A673 (cell line): ENCODE results near the gene UBFD1. TPM values are rescaled to one million over a fixed set of nuclear protein-coding genes. Genes with fewer than 3 reads are reported as not detected.

ENCODE experiments used
- BruUV-seq: library from RNA; stranded (reverse); fragments of 400-500 nt; replicated peaks from 2 replicates; lab custom pipeline; 2021; lab: Mats Ljungman, UMichigan
- CTCF ChIA-PET: fragments of 300-600 bp; sonication (Branson Sonifier 250); formaldehyde crosslinking; loops from one replicate; lab custom pipeline; 2022; ENCODE audit warnings: antibody characterized with exemption; lab: Charles Lee
- POLR2A ChIA-PET: fragments of 300-600 bp; sonication (Branson Sonifier 250); formaldehyde crosslinking; loops from one replicate; lab custom pipeline; 2022; ENCODE audit warnings: antibody characterized with exemption; ENCODE audit not compliant: low non-redundant PET; lab: Charles Lee
- DNase-seq: peaks from one replicate; pipeline ENCODE4 v3.0.0-alpha.2; 2015; ENCODE audit warnings: low spot score
- H3K27ac ChIP-seq: fragments of 200-600 bp; sonication (generic); 2 replicates; pipeline ENCODE4 v1.5.1; 2016; ENCODE audit warnings: mixed run types, low read depth, mild to moderate bottlenecking, mixed read lengths, antibody characterized with exemption, low read length; ENCODE audit not compliant: poor library complexity, severe bottlenecking
- H3K27me3 ChIP-seq: fragments of 200-600 bp; sonication (generic); replicated peaks from 2 replicates; pipeline ENCODE4 v1.6.1; 2017; ENCODE audit warnings: mixed run types, low read depth, mild to moderate bottlenecking, mixed read lengths, antibody characterized with exemption, low read length; ENCODE audit not compliant: insufficient read depth, poor library complexity
- H3K36me3 ChIP-seq: fragments of 200-600 bp; sonication (generic); 2 replicates; pipeline ENCODE4 v1.6.1; 2016; ENCODE audit warnings: mixed run types, mild to moderate bottlenecking, mixed read lengths, antibody characterized with exemption, low read length; ENCODE audit not compliant: insufficient read depth, poor library complexity, severe bottlenecking
- H3K4me1 ChIP-seq: fragments of 200-600 bp; sonication (generic); 2 replicates; pipeline ENCODE4 v1.6.1; 2017; ENCODE audit warnings: mixed run types, mild to moderate bottlenecking, mixed read lengths, antibody characterized with exemption, low read length; ENCODE audit not compliant: insufficient read depth, poor library complexity, severe bottlenecking
- H3K4me3 ChIP-seq: fragments of 200-600 bp; sonication (generic); 2 replicates; pipeline ENCODE4 v1.5.1; 2016; ENCODE audit warnings: low read depth, mixed run types, mild to moderate bottlenecking, mixed read lengths, low read length; ENCODE audit not compliant: poor library complexity, severe bottlenecking
- H3K9me3 ChIP-seq: fragments of 200-600 bp; sonication (generic); 2 replicates; pipeline ENCODE4 v1.6.1; 2016; ENCODE audit warnings: mixed run types, low read depth, mild to moderate bottlenecking, mixed read lengths, antibody characterized with exemption, low read length; ENCODE audit not compliant: poor library complexity, severe bottlenecking
- EZH2 ChIP-seq: fragments of 200-600 bp; sonication (generic); IDR thresholded peaks from 2 replicates; pipeline ENCODE4 v1.6.1; 2017; ENCODE audit warnings: borderline replicate concordance, low read depth, mild to moderate bottlenecking, mixed read lengths, antibody characterized with exemption, low read length; ENCODE audit not compliant: poor library complexity, severe bottlenecking
- intact Hi-C: fragments of 100-400 bp; cut with micrococcal nuclease; formaldehyde crosslinking; loops from one replicate; pipeline ENCODE4 v1.10.0; 2022; ENCODE audit not compliant: unreplicated experiment
- total RNA-seq: library from RNA; stranded (reverse); gene quantifications from 2 replicates; pipeline ENCODE4 v1.2.3, GENCODE V29; 2021
- TF ChIP-seq, protein P1 (sequence below): fragments of 300-800, 200-600 bp; sonication (generic); conservative IDR thresholded peaks from 2 replicates; pipeline ENCODE4 v1.5.1; 2017; ENCODE audit warnings: low read depth, mild to moderate bottlenecking, antibody characterized with exemption, low read length, moderate library complexity, mixed read lengths

Gene UBFD1
- total RNA-seq, 1 experiment from 2014 or later = 121 TPM

DNA sequence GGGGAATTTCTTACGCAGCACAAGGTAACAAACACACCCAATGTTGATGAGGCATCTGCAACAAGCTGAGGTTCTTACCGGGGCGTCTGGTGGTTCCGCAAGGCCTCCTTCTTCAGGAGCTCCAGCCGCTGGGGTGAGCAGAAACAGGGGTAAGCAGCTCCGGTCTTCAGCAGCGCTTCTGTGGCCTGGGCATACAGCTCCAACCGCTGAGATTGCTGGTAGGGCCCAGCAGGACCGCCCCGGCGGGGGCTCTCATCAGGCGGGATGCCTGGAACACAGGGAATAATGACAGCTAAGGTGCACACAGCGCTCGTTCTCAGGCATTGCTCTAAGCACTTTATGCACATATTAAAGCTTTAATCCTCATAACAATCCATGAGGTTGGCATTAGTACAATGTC is 13.1 kb upstream of the UBFD1 start:
- POLR2A ChIA-PET = interaction anchor here (0.6 kb wide), 1 partner anchor 994 kb away, joined by 5 read pairs; no protein-coding TSS in a partner anchor
- CTCF ChIA-PET = no interaction called here
- Histone ChIP-seq H3K4me1 (no peaks in the 10 kb centered on the region), H3K9me3 (no peaks in the 10 kb centered on the region), H3K27ac (no peak overlapping the region), H3K27me3 (no peaks in the 10 kb centered on the region), H3K36me3 (peaks cover 64% of the 10 kb centered on the region), H3K4me3 (no peak overlapping the region)
- BruUV-seq = no TSS peak
- no peak for DNase-seq
- intact Hi-C loops = no loop called here
- TF ChIP-seq, protein P1, sequence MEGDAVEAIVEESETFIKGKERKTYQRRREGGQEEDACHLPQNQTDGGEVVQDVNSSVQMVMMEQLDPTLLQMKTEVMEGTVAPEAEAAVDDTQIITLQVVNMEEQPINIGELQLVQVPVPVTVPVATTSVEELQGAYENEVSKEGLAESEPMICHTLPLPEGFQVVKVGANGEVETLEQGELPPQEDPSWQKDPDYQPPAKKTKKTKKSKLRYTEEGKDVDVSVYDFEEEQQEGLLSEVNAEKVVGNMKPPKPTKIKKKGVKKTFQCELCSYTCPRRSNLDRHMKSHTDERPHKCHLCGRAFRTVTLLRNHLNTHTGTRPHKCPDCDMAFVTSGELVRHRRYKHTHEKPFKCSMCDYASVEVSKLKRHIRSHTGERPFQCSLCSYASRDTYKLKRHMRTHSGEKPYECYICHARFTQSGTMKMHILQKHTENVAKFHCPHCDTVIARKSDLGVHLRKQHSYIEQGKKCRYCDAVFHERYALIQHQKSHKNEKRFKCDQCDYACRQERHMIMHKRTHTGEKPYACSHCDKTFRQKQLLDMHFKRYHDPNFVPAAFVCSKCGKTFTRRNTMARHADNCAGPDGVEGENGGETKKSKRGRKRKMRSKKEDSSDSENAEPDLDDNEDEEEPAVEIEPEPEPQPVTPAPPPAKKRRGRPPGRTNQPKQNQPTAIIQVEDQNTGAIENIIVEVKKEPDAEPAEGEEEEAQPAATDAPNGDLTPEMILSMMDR = no peak
- TF ChIP-seq EZH2 = no peak

DNA sequence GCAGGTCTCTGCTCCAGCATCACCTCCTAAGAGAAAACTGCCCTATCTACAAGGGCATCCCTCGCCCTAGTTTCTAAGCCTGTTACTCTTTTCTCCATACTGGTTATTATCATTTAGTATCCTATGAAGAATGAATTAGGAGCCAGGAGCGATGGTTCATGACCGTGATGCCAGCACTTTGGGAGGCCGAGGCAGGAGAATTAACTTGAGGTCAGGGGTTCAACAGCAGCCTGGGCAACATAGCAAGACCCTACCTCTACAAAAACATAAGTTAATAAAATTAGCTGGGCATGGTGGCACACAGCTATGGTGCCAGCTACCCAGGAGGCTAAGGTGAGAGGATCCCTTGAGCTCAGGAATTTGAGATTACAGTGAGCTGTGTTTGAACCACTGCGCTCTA is 7.6 kb upstream of the UBFD1 start:
- POLR2A ChIA-PET = no interaction called here
- no peak for TF ChIP-seq EZH2
- TF ChIP-seq, protein P1 = no peak
- no peak overlapping the region for H3K4me3 ChIP-seq
- no peaks in the 10 kb centered on the region for H3K9me3 ChIP-seq
- H3K36me3 ChIP-seq = peaks cover 72% of the 10 kb centered on the region
- H3K27me3 ChIP-seq = no peaks in the 10 kb centered on the region
- peaks cover 7% of the 10 kb centered on the region for H3K4me1 ChIP-seq
- no TSS peak for BruUV-seq
- no peak for DNase-seq
- CTCF ChIA-PET = no interaction called here
- intact Hi-C loops = no loop called here
- H3K27ac ChIP-seq = no peak overlapping the region

DNA sequence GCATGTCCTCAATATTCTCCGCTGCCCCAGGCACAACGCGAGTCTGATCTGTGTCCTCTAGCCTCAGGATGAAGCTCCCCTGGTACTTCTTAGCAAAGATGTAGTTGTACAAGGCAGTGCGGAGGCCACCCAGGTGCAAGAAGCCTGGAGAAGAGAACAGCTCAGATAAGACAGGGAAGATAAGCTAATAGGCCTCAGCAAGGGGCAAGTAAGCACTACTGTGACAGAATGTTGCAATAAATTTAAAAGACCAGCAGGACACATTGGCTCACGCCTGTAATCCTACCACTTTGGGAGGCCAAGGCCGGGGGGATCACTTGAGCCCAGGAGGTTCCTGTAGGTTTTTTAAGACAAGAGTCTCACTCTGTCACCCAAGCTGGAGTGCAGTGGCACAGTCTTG is 5.4 kb upstream of the UBFD1 start:
- BruUV-seq = no TSS peak
- no peak overlapping the region for H3K27ac ChIP-seq
- peaks cover 15% of the 10 kb centered on the region for H3K4me1 ChIP-seq
- POLR2A ChIA-PET = no interaction called here
- intact Hi-C loops = no loop called here
- H3K9me3 ChIP-seq = no peaks in the 10 kb centered on the region
- H3K27me3 ChIP-seq = no peaks in the 10 kb centered on the region
- peaks cover 53% of the 10 kb centered on the region for H3K36me3 ChIP-seq
- TF ChIP-seq, protein P1 = no peak
- TF ChIP-seq EZH2 = no peak
- CTCF ChIA-PET = no interaction called here
- DNase-seq = no peak
- H3K4me3 ChIP-seq = no peak overlapping the region
